22Rv1 (cell line): ENCODE data around the gene ATP1A4.

Source experiments
- ZFX ChIP-seq: fragments of 450-650 bp; IDR thresholded peaks from 2 replicates; pipeline ENCODE4 v1.6.1; 2017; ENCODE audit warnings: antibody characterized with exemption, borderline replicate concordance
- TF ChIP-seq, protein P1 (sequence below): fragments of 450-650 bp; IDR thresholded peaks from 2 replicates; pipeline ENCODE4 v1.5.1; 2017; ENCODE audit warnings: mild to moderate bottlenecking

DNA sequence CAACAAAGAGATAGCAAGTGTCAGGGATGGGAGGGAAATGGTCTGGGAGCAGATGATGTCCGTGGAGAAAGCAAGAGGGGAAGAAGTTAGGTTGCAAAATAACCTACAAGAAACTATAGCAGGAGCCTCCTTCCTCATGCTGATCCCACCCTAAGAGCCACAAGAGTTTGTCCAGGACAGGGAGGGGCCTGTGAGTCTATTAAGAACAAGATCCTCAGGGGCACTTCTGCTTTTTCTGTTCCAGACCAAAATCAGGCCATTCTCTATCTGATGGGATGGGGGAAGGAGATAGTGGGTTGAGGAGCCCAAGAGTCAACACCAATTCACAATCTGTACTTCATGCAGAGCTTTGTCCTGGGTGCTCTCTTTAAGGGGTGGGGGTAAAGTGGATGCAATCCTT is 7.7 kb upstream of the ATP1A4 start:
- TF ChIP-seq, protein P1, sequence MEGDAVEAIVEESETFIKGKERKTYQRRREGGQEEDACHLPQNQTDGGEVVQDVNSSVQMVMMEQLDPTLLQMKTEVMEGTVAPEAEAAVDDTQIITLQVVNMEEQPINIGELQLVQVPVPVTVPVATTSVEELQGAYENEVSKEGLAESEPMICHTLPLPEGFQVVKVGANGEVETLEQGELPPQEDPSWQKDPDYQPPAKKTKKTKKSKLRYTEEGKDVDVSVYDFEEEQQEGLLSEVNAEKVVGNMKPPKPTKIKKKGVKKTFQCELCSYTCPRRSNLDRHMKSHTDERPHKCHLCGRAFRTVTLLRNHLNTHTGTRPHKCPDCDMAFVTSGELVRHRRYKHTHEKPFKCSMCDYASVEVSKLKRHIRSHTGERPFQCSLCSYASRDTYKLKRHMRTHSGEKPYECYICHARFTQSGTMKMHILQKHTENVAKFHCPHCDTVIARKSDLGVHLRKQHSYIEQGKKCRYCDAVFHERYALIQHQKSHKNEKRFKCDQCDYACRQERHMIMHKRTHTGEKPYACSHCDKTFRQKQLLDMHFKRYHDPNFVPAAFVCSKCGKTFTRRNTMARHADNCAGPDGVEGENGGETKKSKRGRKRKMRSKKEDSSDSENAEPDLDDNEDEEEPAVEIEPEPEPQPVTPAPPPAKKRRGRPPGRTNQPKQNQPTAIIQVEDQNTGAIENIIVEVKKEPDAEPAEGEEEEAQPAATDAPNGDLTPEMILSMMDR = no peak
- no peak for TF ChIP-seq ZFX
